HepG2 (cell line): Measurements from ENCODE around the gene RAB3D. TPM values are rescaled to one million over a fixed set of nuclear protein-coding genes. Genes with fewer than 3 reads are reported as not detected.

ENCODE experiments used
- ARHGAP35 ChIP-seq: sonication (generic); formaldehyde crosslinking; IDR thresholded peaks from 2 replicates; pipeline ENCODE4 v1.9.0; 2022; ENCODE audit warnings: mild to moderate bottlenecking, inconsistent platforms, moderate library complexity, missing genetic modification reagents, borderline replicate concordance
- ATF7-NPFF ChIP-seq: sonication (generic); formaldehyde crosslinking; IDR thresholded peaks from 2 replicates; pipeline ENCODE4 v1.8.1; 2023; ENCODE audit warnings: mild to moderate bottlenecking, low read depth, missing genetic modification reagents, moderate library complexity
- CHCHD3 ChIP-seq: sonication (generic); formaldehyde crosslinking; IDR thresholded peaks from 2 replicates; pipeline ENCODE4 v1.8.0; 2022; ENCODE audit warnings: mild to moderate bottlenecking, missing genetic modification reagents, moderate library complexity
- HOXD1 ChIP-seq: sonication (generic); formaldehyde crosslinking; IDR thresholded peaks from 2 replicates; pipeline ENCODE4 v1.5.0; 2020; ENCODE audit warnings: missing genetic modification reagents
- KDM4B ChIP-seq: sonication (generic); formaldehyde crosslinking; IDR thresholded peaks from 2 replicates; pipeline ENCODE4 v1.4.0; 2020; ENCODE audit warnings: missing genetic modification reagents
- MBNL3 ChIP-seq: fragments of 250-450 bp; sonication (Bioruptor Pico); conservative IDR thresholded peaks from 2 replicates; pipeline ENCODE4 v1.8.0; 2022; ENCODE audit warnings: mild to moderate bottlenecking, inconsistent platforms
- MXI1 ChIP-seq: IDR thresholded peaks from 3 replicates; pipeline ENCODE4 v1.6.1; 2012; ENCODE audit warnings: low read depth, low read length, inconsistent platforms, borderline replicate concordance
- RARA ChIP-seq: IDR thresholded peaks from 2 replicates; pipeline ENCODE4 v1.6.1; 2016; ENCODE audit warnings: missing genetic modification reagents, missing compliant biosample characterization
- SOX5 ChIP-seq: IDR thresholded peaks from 2 replicates; pipeline ENCODE4 v1.6.1; 2016; ENCODE audit warnings: borderline replicate concordance
- STAT5B ChIP-seq: sonication (generic); formaldehyde crosslinking; IDR thresholded peaks from 2 replicates; pipeline ENCODE4 v1.4.0; 2020; ENCODE audit warnings: missing genetic modification reagents
- TGIF2 ChIP-seq: IDR thresholded peaks from 2 replicates; pipeline ENCODE4 v1.6.1; 2016; ENCODE audit warnings: control low read depth, missing compliant biosample characterization
- U2AF2 ChIP-seq: fragments of 200-400 bp; formaldehyde crosslinking; IDR thresholded peaks from 2 replicates; pipeline ENCODE4 v1.6.1; 2017; ENCODE audit warnings: low read depth, mild to moderate bottlenecking, low read length
- XBP1 ChIP-seq: sonication (generic); formaldehyde crosslinking; IDR thresholded peaks from 2 replicates; pipeline ENCODE4 v1.5.0; 2020; ENCODE audit warnings: missing genetic modification reagents
- ZNF432 ChIP-seq: sonication (generic); formaldehyde crosslinking; IDR thresholded peaks from 2 replicates; pipeline ENCODE4 v1.5.0; 2020; ENCODE audit warnings: missing genetic modification reagents, mild to moderate bottlenecking, borderline replicate concordance
- ZNF567 ChIP-seq: sonication (generic); formaldehyde crosslinking; IDR thresholded peaks from 2 replicates; pipeline ENCODE4 v1.8.1; 2023; ENCODE audit warnings: mild to moderate bottlenecking, missing genetic modification reagents, borderline replicate concordance
- ZNF713 ChIP-seq: sonication (generic); formaldehyde crosslinking; IDR thresholded peaks from 2 replicates; pipeline ENCODE4 v1.4.0; 2020; ENCODE audit warnings: mild to moderate bottlenecking, missing genetic modification reagents
- ZNF780A ChIP-seq: sonication (generic); formaldehyde crosslinking; IDR thresholded peaks from 2 replicates; pipeline ENCODE4 v1.8.0; 2022; ENCODE audit warnings: mild to moderate bottlenecking, missing genetic modification reagents, moderate library complexity
- polyA plus RNA-seq, 8 experiments: library from polyadenylated mRNA; depleted of rRNA in 3 of 8; stranded (reverse) in 7 of 8; unstranded in 1 of 8; fragments of >200 nt; fragmentation: Illumina TruSeq in 4 of 8; extraction: Trizol in 4 of 8; gene quantifications; 2 replicates each; pipeline versions ENCODE4 v1.2.1 to v1.2.3, GENCODE V29; 2011 to 2016; ENCODE audit warnings: low read depth in 4 of 8, missing spikeins in 1 of 8, mixed read lengths in 1 of 8; ENCODE audit not compliant: insufficient read depth in 1 of 8
- total RNA-seq, 5 experiments: library from RNA; depleted of rRNA; stranded (reverse); fragments of >200 nt; fragmentation: Illumina TruSeq; extraction: Trizol; gene quantifications; 2 replicates each; pipeline ENCODE4 v1.2.3, GENCODE V29; 2016; ENCODE audit warnings: low read depth in 1 of 5
- TF ChIP-seq, protein P1 (sequence below): sonication (generic); formaldehyde crosslinking; conservative IDR thresholded peaks from 2 replicates; pipeline ENCODE4 v1.4.0; 2020; ENCODE audit warnings: missing genetic modification reagents
- TF ChIP-seq, protein P2 (sequence below): sonication (generic); formaldehyde crosslinking; IDR thresholded peaks from 2 replicates; pipeline ENCODE4 v1.8.1; 2022; ENCODE audit warnings: mild to moderate bottlenecking, missing genetic modification reagents
- TF ChIP-seq, protein P3 (sequence below): sonication (generic); formaldehyde crosslinking; IDR thresholded peaks from 2 replicates; pipeline ENCODE4 v1.4.0; 2020; ENCODE audit warnings: missing genetic modification reagents
- TF ChIP-seq, protein P4 (sequence below): IDR thresholded peaks from 2 replicates; pipeline ENCODE4 v1.6.1; 2016; ENCODE audit warnings: missing compliant biosample characterization, missing genetic modification reagents, borderline replicate concordance
- TF ChIP-seq, protein P5 (sequence below): sonication (generic); formaldehyde crosslinking; IDR thresholded peaks from 2 replicates; pipeline ENCODE4 v1.8.1; 2023; ENCODE audit warnings: mild to moderate bottlenecking, inconsistent platforms, moderate library complexity, missing genetic modification reagents, borderline replicate concordance

Gene RAB3D
- total and polyA plus RNA-seq, 2 of the 13 experiments (the other 11 are each of a cell fraction or from before 2014, with no cell fraction given): 2.0 to 16.1 TPM

DNA sequence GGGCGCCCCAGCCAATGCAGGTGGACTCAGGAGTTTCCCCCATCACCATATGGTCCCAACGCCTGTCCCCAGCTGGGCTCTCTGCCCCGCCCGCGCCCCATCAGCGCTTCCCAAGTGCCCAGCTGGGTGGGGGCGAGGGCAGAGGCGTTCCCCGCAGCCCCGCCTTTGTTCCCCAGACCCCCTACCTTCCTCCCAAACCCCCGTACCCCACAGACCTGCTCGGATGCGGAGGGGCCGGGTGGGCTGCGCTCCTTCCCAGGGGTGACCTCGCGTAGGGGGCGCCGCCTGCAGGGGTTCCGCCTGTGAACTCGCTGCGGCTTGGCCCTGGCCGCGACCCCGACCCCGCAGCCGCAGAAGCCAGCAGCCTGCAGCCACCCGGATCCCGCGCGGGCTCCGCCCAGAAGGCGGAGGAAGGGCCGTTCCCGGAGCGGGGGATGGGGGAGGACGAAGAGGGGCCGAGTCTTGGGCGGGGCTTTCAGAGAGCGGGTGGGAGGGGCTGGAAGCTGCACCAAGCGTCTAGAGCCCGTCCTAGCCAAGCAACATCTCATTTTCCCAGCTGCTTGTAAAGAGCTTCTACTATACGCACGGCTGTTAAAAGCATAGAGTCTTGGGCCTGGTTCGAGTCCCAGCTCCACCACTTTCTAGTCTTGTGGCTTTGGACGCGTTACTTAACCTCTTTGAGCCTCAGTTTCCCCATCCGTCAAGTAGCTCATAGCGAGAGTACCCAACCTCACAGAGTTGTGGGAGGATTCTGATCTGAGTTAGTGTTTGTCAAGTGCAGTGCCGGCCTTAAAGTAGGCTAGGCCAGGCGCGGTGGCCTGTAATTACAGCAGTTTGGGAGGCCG lies at the start of gene RAB3D (continued):
- TF ChIP-seq MXI1 (peak; percentile 13; the same call in 1 of the 3 replicates), U2AF2 (no peak), HOXD1 (CRISPR knock-in tag) (no peak), ZNF432 (CRISPR knock-in tag) (no peak), XBP1 (CRISPR knock-in tag) (no peak), ATF7-NPFF (CRISPR knock-in tag) (0 out of 2 replicates have a peak, but pooled peaks have one; percentile 16), ARHGAP35 (CRISPR knock-in tag) (no peak), SOX5 (CRISPR knock-in tag) (no peak), TGIF2 (CRISPR knock-in tag) (no peak), MBNL3 (no peak), ZNF713 (CRISPR knock-in tag) (no peak), RARA (no peak; the same call in 1 of the 2 replicates), STAT5B (CRISPR knock-in tag) (no peak), ZNF567 (no peak; the same call in 1 of the 2 replicates), KDM4B (CRISPR knock-in tag) (no peak), ZNF780A (no peak), CHCHD3 (CRISPR knock-in tag) (no peak)
- TF ChIP-seq, protein P1, sequence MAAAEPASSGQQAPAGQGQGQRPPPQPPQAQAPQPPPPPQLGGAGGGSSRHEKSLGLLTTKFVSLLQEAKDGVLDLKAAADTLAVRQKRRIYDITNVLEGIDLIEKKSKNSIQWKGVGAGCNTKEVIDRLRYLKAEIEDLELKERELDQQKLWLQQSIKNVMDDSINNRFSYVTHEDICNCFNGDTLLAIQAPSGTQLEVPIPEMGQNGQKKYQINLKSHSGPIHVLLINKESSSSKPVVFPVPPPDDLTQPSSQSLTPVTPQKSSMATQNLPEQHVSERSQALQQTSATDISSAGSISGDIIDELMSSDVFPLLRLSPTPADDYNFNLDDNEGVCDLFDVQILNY (CRISPR knock-in tag): no peak
- TF ChIP-seq, protein P2, sequence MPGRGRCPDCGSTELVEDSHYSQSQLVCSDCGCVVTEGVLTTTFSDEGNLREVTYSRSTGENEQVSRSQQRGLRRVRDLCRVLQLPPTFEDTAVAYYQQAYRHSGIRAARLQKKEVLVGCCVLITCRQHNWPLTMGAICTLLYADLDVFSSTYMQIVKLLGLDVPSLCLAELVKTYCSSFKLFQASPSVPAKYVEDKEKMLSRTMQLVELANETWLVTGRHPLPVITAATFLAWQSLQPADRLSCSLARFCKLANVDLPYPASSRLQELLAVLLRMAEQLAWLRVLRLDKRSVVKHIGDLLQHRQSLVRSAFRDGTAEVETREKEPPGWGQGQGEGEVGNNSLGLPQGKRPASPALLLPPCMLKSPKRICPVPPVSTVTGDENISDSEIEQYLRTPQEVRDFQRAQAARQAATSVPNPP (CRISPR knock-in tag): no peak
- TF ChIP-seq, protein P3, sequence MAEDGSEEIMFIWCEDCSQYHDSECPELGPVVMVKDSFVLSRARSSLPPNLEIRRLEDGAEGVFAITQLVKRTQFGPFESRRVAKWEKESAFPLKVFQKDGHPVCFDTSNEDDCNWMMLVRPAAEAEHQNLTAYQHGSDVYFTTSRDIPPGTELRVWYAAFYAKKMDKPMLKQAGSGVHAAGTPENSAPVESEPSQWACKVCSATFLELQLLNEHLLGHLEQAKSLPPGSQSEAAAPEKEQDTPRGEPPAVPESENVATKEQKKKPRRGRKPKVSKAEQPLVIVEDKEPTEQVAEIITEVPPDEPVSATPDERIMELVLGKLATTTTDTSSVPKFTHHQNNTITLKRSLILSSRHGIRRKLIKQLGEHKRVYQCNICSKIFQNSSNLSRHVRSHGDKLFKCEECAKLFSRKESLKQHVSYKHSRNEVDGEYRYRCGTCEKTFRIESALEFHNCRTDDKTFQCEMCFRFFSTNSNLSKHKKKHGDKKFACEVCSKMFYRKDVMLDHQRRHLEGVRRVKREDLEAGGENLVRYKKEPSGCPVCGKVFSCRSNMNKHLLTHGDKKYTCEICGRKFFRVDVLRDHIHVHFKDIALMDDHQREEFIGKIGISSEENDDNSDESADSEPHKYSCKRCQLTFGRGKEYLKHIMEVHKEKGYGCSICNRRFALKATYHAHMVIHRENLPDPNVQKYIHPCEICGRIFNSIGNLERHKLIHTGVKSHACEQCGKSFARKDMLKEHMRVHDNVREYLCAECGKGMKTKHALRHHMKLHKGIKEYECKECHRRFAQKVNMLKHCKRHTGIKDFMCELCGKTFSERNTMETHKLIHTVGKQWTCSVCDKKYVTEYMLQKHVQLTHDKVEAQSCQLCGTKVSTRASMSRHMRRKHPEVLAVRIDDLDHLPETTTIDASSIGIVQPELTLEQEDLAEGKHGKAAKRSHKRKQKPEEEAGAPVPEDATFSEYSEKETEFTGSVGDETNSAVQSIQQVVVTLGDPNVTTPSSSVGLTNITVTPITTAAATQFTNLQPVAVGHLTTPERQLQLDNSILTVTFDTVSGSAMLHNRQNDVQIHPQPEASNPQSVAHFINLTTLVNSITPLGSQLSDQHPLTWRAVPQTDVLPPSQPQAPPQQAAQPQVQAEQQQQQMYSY: no peak
- TF ChIP-seq, protein P4, sequence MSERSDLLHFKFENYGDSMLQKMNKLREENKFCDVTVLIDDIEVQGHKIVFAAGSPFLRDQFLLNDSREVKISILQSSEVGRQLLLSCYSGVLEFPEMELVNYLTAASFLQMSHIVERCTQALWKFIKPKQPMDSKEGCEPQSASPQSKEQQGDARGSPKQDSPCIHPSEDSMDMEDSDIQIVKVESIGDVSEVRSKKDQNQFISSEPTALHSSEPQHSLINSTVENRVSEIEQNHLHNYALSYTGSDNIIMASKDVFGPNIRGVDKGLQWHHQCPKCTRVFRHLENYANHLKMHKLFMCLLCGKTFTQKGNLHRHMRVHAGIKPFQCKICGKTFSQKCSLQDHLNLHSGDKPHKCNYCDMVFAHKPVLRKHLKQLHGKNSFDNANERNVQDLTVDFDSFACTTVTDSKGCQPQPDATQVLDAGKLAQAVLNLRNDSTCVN (CRISPR knock-in tag): no peak
- TF ChIP-seq, protein P5, sequence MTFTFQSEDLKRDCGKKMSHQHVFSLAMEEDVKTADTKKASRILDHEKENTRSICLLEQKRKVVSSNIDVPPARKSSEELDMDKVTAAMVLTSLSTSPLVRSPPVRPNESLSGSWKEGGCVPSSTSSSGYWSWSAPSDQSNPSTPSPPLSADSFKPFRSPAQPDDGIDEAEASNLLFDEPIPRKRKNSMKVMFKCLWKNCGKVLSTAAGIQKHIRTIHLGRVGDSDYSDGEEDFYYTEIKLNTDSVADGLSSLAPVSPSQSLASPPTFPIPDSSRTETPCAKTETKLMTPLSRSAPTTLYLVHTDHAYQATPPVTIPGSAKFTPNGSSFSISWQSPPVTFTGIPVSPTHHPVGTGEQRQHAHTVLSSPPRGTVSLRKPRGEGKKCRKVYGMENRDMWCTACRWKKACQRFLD (CRISPR knock-in tag): no peak
